ENCODE measurements around the gene HIVEP3.

HIVEP3 gene

GRCh38 chr1:41802532-41803501 lies 115.9 kb downstream of the HIVEP3 start:
- H2AFZ ChIP-seq (ENCODE audit: low read depth), result peak overlapping the region; percentile 19
- H3K4me3 ChIP-seq (IDR thresholded peaks at IDR 0.05; ENCODE audit: insufficient read depth, low read depth, low read length), result no peak overlapping the region
- no peaks in the 10 kb centered on the region for H3K36me3 ChIP-seq (ENCODE audit: insufficient read depth)
- no peaks in the 10 kb centered on the region for H3K27me3 ChIP-seq (ENCODE audit: insufficient read depth, low read depth)
- peak overlapping the region; percentile 7; the same call in 1 of the 2 replicates for H3K27ac ChIP-seq
- no peak overlapping the region for H3K9ac ChIP-seq
- peaks cover 50% of the 10 kb centered on the region for H3K4me1 ChIP-seq (ENCODE audit: low read depth, poor library complexity, severe bottlenecking)
- H3K79me2 ChIP-seq (ENCODE audit: insufficient read depth, low read depth), result no peaks in the 10 kb centered on the region
- no peak for TF ChIP-seq CTCF (conservative IDR thresholded peaks at IDR 0.05; ENCODE audit: low read depth, low read length)
- peak overlapping the region; percentile 44 for H3K4me2 ChIP-seq
- H4K20me1 ChIP-seq (ENCODE audit: insufficient read depth), result no peaks in the 10 kb centered on the region

- Histone ChIP-seq H3K27ac (no peak overlapping the region), H3K27me3 (ENCODE audit: insufficient read depth, low read depth) (no peaks in the 10 kb centered on the region), H3K9ac (no peak overlapping the region), H3K79me2 (ENCODE audit: insufficient read depth, low read depth) (no peaks in the 10 kb centered on the region), H3K4me1 (ENCODE audit: low read depth, poor library complexity, severe bottlenecking) (peaks cover 50% of the 10 kb centered on the region), H2AFZ (ENCODE audit: low read depth) (no peak overlapping the region), H4K20me1 (ENCODE audit: insufficient read depth) (no peaks in the 10 kb centered on the region), H3K36me3 (ENCODE audit: insufficient read depth) (no peaks in the 10 kb centered on the region), H3K4me3 (IDR thresholded peaks at IDR 0.05; ENCODE audit: insufficient read depth, low read depth, low read length) (no peak overlapping the region), H3K4me2 (peak overlapping the region; percentile 41; the same call in 1 of the 2 replicates)
- no peak for TF ChIP-seq CTCF (conservative IDR thresholded peaks at IDR 0.05; ENCODE audit: low read depth, low read length)
Measured at GRCh38 chr1:41800311-41800829, 118.4 kb downstream of the HIVEP3 start.

GRCh38 chr1:41799723-41800122 lies 119.0 kb downstream of the HIVEP3 start:
- Histone ChIP-seq H3K36me3 (ENCODE audit: insufficient read depth) (no peaks in the 10 kb centered on the region), H3K4me1 (ENCODE audit: low read depth, poor library complexity, severe bottlenecking) (peaks cover 50% of the 10 kb centered on the region), H3K27me3 (ENCODE audit: insufficient read depth, low read depth) (no peaks in the 10 kb centered on the region), H3K9ac (no peak overlapping the region), H3K79me2 (ENCODE audit: insufficient read depth, low read depth) (no peaks in the 10 kb centered on the region), H3K4me3 (IDR thresholded peaks at IDR 0.05; ENCODE audit: insufficient read depth, low read depth, low read length) (no peak overlapping the region), H2AFZ (ENCODE audit: low read depth) (no peak overlapping the region), H4K20me1 (ENCODE audit: insufficient read depth) (no peaks in the 10 kb centered on the region), H3K4me2 (peak overlapping the region; percentile 41; the same call in 1 of the 2 replicates), H3K27ac (no peak overlapping the region)
- no peak for TF ChIP-seq CTCF (conservative IDR thresholded peaks at IDR 0.05; ENCODE audit: low read depth, low read length)

- Histone ChIP-seq H3K9ac (no peak overlapping the region), H3K4me2 (no peak overlapping the region), H3K27ac (no peak overlapping the region)
Measured at GRCh38 chr1:41799205-41799604, 119.5 kb downstream of the HIVEP3 start.

More at GRCh38 chr1:41799205-41799604, 119.5 kb downstream of the HIVEP3 start:
- no peak overlapping the region for H2AFZ ChIP-seq (ENCODE audit: low read depth)
- H3K4me3 ChIP-seq (IDR thresholded peaks at IDR 0.05; ENCODE audit: insufficient read depth, low read depth, low read length), result no peak overlapping the region
- H3K4me1 ChIP-seq (ENCODE audit: low read depth, poor library complexity, severe bottlenecking), result peaks cover 48% of the 10 kb centered on the region
- no peaks in the 10 kb centered on the region for H3K36me3 ChIP-seq (ENCODE audit: insufficient read depth)
- no peaks in the 10 kb centered on the region for H4K20me1 ChIP-seq (ENCODE audit: insufficient read depth)
- no peaks in the 10 kb centered on the region for H3K79me2 ChIP-seq (ENCODE audit: insufficient read depth, low read depth)
- H3K27me3 ChIP-seq (ENCODE audit: insufficient read depth, low read depth), result no peaks in the 10 kb centered on the region
- TF ChIP-seq CTCF (conservative IDR thresholded peaks at IDR 0.05; ENCODE audit: low read depth, low read length), result no peak

Measured in KMS-11 (cell line).